ENCODE data around the gene DDIT4. TPM values are rescaled to one million over a fixed set of nuclear protein-coding genes. Genes with fewer than 3 reads are reported as not detected.
"Not testable (repeated sequence)": the region's sequence is repeated elsewhere in the genome, so short reads cannot be mapped to it uniquely, and the experiment has no call there.

DDIT4 gene
- total RNA-seq, 1 donor from 2014 or later, result 193 TPM

- DNase-seq (ENCODE audit: low read depth in 2 of 2), result no peak
These were observed 6.3 kb upstream of the DDIT4 start for GRCh38 chr10:72267381-72267780.

DNA sequence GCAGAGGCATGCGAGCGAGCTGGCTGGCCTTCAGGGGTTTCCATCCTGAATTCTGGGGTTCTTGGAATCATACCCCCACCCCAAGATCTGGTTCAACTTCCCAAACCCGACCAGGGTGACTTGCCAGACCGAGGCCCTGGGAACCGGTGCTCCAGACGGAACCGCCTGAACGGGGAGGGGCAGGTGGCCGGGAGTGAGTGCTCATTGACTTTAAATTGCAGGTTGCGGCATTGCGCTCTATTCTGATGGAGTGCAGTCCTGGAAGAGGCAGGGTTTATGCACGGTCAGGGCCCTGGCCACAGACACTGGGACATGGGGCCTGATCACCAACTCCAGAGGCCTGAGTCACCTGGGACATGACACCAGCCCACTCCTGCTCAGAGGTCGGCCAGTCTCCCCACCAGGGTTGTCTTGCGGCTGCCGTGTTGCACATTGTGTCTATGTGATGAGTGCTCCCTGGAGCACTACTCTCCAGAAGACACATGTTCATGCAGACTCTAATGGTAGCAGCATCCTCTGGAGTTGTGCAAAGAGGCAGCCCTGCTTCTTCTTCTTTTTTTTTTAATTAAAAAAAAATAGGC lies 5.8 kb upstream of the DDIT4 start:
- no peak for DNase-seq (ENCODE audit: low read depth in 2 of 2)

DNA sequence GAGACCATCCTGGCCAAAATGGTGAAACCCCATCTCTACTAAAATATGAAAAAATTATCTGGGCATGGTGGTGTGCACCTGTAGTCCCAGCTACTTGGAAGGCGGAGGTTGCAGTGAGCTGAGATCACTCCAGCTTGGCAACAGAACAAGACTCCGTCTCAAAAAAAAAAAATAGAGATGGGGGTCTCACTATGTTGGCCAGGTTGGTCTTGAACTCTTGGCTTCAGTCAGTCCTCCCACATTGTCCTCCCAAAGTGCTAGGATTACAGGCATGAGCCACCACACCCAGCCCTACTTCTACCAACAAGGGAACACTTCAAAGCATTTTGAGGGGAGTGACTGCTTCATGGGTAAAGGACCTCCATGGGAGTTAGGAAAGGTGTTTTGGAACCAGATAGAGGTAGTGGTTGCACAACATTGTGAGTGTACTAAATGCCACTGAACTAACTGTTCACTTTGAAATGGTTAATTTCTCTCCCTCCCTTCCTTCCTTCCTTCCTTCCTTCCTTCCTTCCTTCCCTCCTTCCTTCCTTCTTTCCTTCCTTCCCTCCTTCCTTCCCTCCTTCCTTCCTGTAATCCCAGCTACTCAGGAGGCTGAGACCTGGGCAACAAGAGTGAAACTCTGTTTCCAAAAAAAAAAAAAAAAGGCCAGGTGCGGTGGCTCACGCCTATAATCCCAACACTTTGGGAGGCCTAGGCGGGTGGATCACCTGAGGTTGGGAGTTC lies 5.1 kb upstream of the DDIT4 start:
- not testable (repeated sequence) for DNase-seq (ENCODE audit: low read depth in 2 of 2)

- DNase-seq (ENCODE audit: low read depth in 2 of 2), result no peak
These were observed 3.0 kb upstream of the DDIT4 start for GRCh38 chr10:72270607-72271281.

DNA sequence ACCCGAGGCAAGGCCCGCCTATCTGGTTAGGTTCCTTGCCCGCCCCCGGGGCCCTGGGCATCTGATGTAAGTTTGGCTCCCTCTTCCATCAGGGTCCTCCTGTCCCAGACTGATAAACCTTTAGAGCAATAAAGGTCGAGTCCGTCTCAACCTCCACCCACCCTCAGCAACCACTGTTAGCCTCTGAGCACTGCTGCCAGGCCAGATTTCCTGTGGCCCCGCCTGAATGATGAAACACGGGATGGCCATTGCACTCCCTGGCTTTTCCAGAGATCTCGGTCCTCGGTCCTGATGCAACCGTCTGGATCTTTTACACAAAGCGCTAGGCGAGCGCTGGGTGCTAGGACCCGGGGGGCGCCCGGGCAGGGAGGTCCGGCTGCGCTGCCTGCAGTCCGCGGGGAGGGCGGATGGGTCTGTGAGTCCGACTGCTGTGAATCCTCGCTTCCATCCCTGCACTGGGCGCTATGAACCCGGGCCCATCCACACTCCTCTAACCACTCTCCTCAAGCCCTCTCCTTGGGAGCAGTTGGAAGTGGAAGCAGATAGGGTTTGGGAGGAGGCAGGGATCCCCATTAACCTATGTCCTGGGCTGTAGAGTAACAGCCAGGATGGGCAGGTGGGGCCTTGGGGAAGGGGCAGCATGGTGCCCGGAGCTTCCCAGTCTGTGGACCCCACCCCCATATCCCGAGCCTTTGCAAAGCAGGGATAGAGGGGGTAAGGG lies 875 bp upstream of the DDIT4 start:
- DNase-seq (ENCODE audit: low read depth in 2 of 2), result peak; percentile 69 to 93

GRCh38 chr10:72274213-72274729 lies 547 bp downstream of the DDIT4 start:
- DNase-seq (ENCODE audit: low read depth in 2 of 2), result no peak

- peak in 1 of 2 donors; percentile 82 for DNase-seq (ENCODE audit: low read depth in 2 of 2)
These were observed 1.1 kb downstream of the DDIT4 start for GRCh38 chr10:72274730-72275350.

DNA sequence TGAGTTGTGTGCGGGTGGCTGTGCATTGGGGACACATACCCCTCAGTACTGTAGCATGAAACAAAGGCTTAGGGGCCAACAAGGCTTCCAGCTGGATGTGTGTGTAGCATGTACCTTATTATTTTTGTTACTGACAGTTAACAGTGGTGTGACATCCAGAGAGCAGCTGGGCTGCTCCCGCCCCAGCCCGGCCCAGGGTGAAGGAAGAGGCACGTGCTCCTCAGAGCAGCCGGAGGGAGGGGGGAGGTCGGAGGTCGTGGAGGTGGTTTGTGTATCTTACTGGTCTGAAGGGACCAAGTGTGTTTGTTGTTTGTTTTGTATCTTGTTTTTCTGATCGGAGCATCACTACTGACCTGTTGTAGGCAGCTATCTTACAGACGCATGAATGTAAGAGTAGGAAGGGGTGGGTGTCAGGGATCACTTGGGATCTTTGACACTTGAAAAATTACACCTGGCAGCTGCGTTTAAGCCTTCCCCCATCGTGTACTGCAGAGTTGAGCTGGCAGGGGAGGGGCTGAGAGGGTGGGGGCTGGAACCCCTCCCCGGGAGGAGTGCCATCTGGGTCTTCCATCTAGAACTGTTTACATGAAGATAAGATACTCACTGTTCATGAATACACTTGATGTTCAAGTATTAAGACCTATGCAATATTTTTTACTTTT lies 1.8 kb downstream of the DDIT4 start:
- DNase-seq (ENCODE audit: low read depth in 2 of 2), result no peak

GRCh38 chr10:72276013-72276387 lies 2.3 kb downstream of the DDIT4 start:
- DNase-seq (ENCODE audit: low read depth in 2 of 2), result peak in 1 of 2 donors; percentile 36

DNA sequence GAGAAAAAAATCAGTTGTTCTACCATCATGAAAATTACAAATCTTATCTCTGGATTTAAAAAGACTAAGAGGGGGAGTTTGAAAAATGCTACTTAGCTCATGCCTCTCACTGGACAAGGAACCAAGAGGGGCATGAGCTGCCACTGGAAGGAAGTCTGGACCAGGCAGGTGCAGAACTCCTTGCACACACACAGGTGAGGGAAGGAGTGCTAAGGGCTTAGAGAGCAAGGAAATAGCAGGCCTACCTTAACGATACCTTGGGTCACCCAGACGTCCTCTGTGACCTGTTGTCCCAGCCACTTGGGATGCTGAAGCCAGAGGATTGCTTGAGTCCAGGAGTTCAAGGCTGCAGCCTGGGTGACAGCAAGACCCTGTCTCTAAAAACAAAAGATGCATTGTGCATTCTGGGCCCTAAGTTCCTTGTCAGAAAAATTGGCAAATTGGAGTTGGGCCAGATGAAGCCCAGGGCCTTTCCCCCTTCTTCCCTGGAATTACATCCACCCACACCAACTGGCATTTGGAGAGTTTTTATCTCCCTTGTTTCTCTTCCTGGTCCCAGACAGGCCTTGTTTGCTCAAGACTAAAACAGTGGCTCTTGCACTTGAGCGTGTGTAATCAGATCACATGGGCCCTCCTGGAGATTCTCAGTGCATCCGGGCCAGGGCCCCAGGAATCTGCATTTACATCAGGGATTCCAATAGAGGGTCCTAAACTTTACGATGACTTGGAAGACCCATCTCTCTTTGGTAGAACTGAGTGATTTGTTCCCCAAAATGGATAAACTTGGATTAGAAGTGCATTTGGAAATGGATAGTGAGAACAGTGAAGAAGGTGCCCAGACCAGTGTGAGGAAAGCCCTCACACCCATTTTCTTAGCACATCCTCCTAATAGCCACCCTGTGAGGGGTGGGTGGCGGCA lies 3.0 kb downstream of the DDIT4 start:
- DNase-seq (ENCODE audit: low read depth in 2 of 2), result no peak

- DNase-seq (ENCODE audit: low read depth in 2 of 2), result no peak
These were observed 3.7 kb downstream of the DDIT4 start for GRCh38 chr10:72277340-72277995.

GRCh38 chr10:72277996-72278667 lies 4.4 kb downstream of the DDIT4 start:
- DNase-seq (ENCODE audit: low read depth in 2 of 2), result no peak

DNA sequence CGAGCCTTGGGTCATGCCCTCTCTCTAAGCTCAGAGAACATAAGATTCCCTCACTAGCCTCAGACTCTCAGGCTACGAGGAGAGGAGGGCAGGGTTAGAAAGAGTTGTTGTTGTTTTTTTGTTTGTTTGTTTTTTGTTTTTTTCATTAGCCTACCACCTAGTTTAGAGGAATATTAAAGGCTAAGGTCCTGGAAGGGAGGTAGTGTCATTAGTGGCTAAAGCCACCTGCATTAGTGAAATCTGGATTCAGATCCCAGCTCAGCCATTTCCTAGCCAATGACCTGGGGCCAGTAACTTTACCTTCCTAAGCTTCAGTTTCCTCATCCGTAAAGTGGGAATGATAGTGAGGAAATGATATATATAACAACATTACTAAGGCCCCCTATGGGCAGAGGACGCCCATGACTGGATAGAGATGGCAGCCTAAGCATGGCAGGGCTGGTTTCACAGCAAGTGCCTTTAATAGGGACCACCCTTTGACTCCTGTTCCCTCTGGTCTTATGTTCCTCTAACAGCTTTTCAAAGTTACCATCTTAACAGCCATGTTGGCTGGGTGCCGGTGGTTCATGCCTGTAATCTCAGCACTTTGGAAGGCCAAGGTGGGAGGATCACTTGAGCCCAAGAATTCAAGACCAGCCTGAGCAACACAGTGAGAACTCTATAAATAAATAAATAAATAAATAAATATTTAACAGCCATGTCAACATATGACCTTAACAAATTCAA lies 5.1 kb downstream of the DDIT4 start:
- DNase-seq (ENCODE audit: low read depth in 2 of 2), result no peak

GRCh38 chr10:72279587-72279986 lies 5.9 kb downstream of the DDIT4 start:
- DNase-seq (ENCODE audit: low read depth in 2 of 2), result not testable (repeated sequence)

GRCh38 chr10:72283131-72283530 lies 9.4 kb downstream of the DDIT4 start:
- no peak for DNase-seq (ENCODE audit: low read depth in 2 of 2)

DNA sequence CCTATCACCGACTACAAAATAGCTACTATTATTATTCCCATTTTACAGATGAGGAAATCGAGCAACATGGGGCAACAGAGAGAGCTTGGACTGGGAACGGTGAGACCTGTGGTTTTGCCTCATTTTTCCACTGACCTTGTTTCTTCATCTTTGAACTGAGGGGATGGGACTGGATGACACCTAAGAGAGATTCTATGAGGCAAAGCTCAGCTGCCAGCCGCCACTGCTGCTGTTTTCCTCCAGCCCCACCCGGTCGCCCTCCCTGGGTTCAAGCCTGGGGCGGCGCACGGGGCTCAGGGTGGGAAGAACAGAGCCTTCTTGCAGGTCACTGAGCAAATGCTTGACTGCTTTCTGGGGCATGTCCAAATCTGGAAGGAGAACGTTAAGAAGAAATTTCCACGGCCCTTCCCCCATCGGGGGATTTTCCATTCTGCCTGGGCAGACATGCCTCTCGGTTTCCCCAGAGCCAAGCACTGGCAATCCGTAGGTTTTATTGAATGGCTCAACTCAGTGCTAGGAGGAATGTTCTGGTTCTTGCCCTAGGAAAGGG lies 12.3 kb downstream of the DDIT4 start:
- no peak for DNase-seq (ENCODE audit: low read depth in 2 of 2)

DNA sequence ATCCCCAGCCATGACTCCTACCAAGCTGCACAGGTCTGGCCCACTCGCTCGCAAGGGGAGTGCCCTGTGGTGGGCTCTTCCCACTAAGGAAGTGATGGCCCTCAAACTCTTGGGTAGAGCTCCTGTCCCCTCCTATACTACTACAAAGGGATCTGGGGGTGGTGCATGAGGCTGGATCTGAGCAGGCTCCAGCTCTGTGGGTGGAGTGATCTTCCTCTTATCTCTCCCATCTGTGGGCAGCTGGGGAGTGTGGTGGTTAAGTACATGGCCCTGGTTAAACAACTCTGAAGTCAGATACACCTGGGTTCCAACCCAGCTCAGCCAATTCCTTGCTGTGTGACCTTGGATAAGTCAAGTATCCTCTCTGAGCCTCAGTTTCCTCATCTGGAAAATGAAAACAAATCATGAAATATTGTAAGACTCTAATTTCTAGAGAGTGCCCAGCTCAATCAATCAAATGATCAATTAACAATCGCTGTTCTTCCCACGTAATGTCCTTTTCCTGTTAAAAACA lies 17.4 kb downstream of the DDIT4 start:
- no peak for DNase-seq (ENCODE audit: low read depth in 2 of 2)

Measured in dermis microvascular lymphatic vessel endothelial cell (primary cell).